ENCODE measurements around the gene NRP2.

- TF ChIP-seq CTCF (IDR thresholded peaks at IDR 0.05), result no peak
- TF ChIP-seq POLR2A (IDR thresholded peaks at IDR 0.05), result no peak
Observed at GRCh38 chr2:205814039-205814364, 131.7 kb downstream of the NRP2 start.
